Measurements from ENCODE around the gene PITX2. TPM values are rescaled to one million over a fixed set of nuclear protein-coding genes. Genes with fewer than 3 reads are reported as not detected.

The PITX2 gene
- total RNA-seq, 1 experiment from 2014 or later = 8.5 TPM

- Histone ChIP-seq H3K27me3 (ENCODE audit: insufficient read depth, low read length) (peaks cover 70% of the 10 kb centered on the region), H4K5ac (ENCODE audit: insufficient read length, low read depth, low read length) (no peak overlapping the region), H2BK5ac (ENCODE audit: insufficient read length, low read length) (no peak overlapping the region), H3K14ac (ENCODE audit: insufficient read depth, low read length) (no peak overlapping the region; the same call in 1 of the 2 replicates), H3K4me1 (ENCODE audit: insufficient read depth, low read length) (peaks cover 3% of the 10 kb centered on the region; the same call in 1 of the 2 replicates), H2BK12ac (ENCODE audit: insufficient read length, low read depth, low read length) (no peak overlapping the region), H3K9me3 (ENCODE audit: control insufficient read depth, low read depth, low read length) (no peaks in the 10 kb centered on the region), H4K91ac (ENCODE audit: insufficient read length, low read depth, low read length) (no peak overlapping the region), H2AFZ (ENCODE audit: low read length) (peak overlapping the region; percentile 50), H3K4me2 (ENCODE audit: insufficient read depth, insufficient read length, low read length) (peak overlapping the region; percentile 93), H3K79me1 (ENCODE audit: insufficient read depth, low read depth, low read length, poor library complexity, severe bottlenecking) (no peaks in the 10 kb centered on the region), H4K20me1 (ENCODE audit: control insufficient read depth, insufficient read depth, insufficient read length) (no peaks in the 10 kb centered on the region), H3K56ac (ENCODE audit: insufficient read length, low read depth, low read length) (no peak overlapping the region), H3K23ac (ENCODE audit: insufficient read length, low read depth, low read length) (no peak overlapping the region), H4K8ac (replicated peaks; ENCODE audit: insufficient read length, low read depth, low read length) (no peak overlapping the region), H3K23me2 (ENCODE audit: insufficient read length, low read depth, low read length, poor library complexity, severe bottlenecking) (peaks cover 23% of the 10 kb centered on the region), H3T11ph (ENCODE audit: low read length) (no peak overlapping the region), H3K18ac (ENCODE audit: insufficient read length, low read depth, low read length) (no peak overlapping the region), H3K79me2 (ENCODE audit: insufficient read depth, low read length) (no peaks in the 10 kb centered on the region), H3K27ac (ENCODE audit: insufficient read length, low read depth, low read length) (no peak overlapping the region), H3K9ac (ENCODE audit: extremely low read depth, insufficient read length, low read length) (no peak overlapping the region), H2BK120ac (ENCODE audit: low read depth, low read length, poor library complexity, severe bottlenecking) (no peak overlapping the region), H2AK5ac (ENCODE audit: insufficient read length, low read length) (no peak overlapping the region), H2BK15ac (ENCODE audit: low read depth, low read length) (no peak overlapping the region), H3K4ac (ENCODE audit: low read depth, low read length) (no peak overlapping the region), H2BK20ac (ENCODE audit: low read depth, low read length, poor library complexity, severe bottlenecking) (no peak overlapping the region)
- DNase-seq = peak; percentile 81
- no peak for TF ChIP-seq CTCF (conservative IDR thresholded peaks at IDR 0.05)
- H3K4me1 Mint-ChIP-seq = peaks cover 63 to 74% of the 10 kb centered on the region in 2 experiments
- peaks cover 2 to 4% of the 10 kb centered on the region in 2 experiments; a peak in 2 of 5 replicates for H3K9me3 Mint-ChIP-seq
- no peaks in the 10 kb centered on the region; a peak in 1 of 7 replicates for H3K36me3 Mint-ChIP-seq (ENCODE audit: insufficient read depth in 1 of 3, low read depth in 3 of 3)
- H3K4me3 Mint-ChIP-seq = peak overlapping the region; percentile 78 to 89
- H3K27ac Mint-ChIP-seq = no peak overlapping the region
- peaks cover 99% of the 10 kb centered on the region for H3K27me3 Mint-ChIP-seq (ENCODE audit: low read depth)
- no CpG with 5 or more reads among the region's 56 CpGs for WGBS (ENCODE audit: extremely low coverage, insufficient read length, low lambda C conversion rate)
Observed at GRCh38 chr4:110636680-110637407, 14.0 kb upstream of the PITX2 start.

All from H9 (cell line).